Measurements from ENCODE around the gene ADGRA1.

DNA sequence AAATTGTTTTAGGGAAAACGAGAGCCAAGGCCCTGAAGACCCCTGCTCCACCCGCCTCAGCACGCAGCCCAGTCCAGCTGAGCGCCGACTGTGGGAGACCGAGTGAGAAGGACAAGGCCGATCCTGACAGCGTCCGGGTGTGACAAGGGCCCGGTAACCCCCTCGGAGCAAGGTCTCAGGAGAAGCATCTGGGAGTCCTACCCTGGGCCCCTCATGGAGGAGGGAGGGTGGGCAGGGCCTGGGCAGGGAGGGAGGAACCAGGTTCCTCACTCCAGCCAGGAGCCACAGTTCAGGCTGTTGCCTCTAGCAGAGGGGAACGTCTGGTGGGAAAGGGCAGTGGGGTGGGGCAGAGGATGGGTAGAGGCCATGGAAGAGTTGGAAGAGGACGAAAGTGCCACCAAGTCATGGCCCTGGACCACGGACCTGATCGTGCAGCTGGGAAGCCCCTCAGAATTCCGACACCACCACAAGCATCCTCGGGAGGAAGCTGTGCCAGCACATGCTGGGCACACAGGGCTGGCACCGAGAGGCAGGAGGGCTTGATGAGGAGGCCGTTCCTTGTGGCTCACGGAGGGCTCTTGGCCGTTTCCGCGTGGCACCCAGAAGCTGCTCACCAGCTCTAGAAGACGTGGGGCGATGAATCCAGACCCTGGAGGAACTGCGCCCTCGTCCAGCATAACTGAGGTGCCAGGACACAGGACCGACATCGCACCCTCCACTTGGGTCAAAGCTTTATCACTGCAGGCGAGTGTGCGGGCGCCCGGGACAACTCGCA, 70.1 kb downstream of the ADGRA1 start:
- TF ChIP-seq POLR2A (IDR thresholded peaks at IDR 0.05; ENCODE audit: low read depth, low read length) (no peak), TAF1 (IDR thresholded peaks at IDR 0.05; ENCODE audit: low read depth, low read length) (no peak), POLR2AphosphoS5 (IDR thresholded peaks at IDR 0.05; ENCODE audit: low read depth, low read length) (no peak), PAX5 (IDR thresholded peaks at IDR 0.05; ENCODE audit: insufficient read depth, low read length, severe bottlenecking) (no peak), POU2F2 (IDR thresholded peaks at IDR 0.05; ENCODE audit: low read depth, low read length) (no peak), SPI1 (IDR thresholded peaks at IDR 0.05; ENCODE audit: low read depth, low read length) (no peak)
